Urinary bladder (tissue), 4 donors: ENCODE measurements around the gene HMCN1. TPM values are rescaled to one million over a fixed set of nuclear protein-coding genes. Genes with fewer than 3 reads are reported as not detected.

Experiments used
- DNase-seq: peaks from one replicate; pipeline ENCODE4 v3.0.0-alpha.2; 2015; ENCODE audit errors: extremely low spot score
- H3K27ac ChIP-seq: one replicate; pipeline ENCODE4 v1.5.1; 2013; ENCODE audit warnings: low read depth, mild to moderate bottlenecking, moderate library complexity
- H3K36me3 ChIP-seq: one replicate; pipeline ENCODE4 v1.6.1; 2013; ENCODE audit warnings: mild to moderate bottlenecking, moderate library complexity; ENCODE audit not compliant: insufficient read depth
- H3K4me1 ChIP-seq: one replicate; pipeline ENCODE4 v1.6.1; 2013; ENCODE audit warnings: mild to moderate bottlenecking, moderate library complexity; ENCODE audit not compliant: insufficient read depth
- H3K4me3 ChIP-seq: one replicate; pipeline ENCODE4 v1.5.1; 2013; ENCODE audit warnings: low read depth, low read length
- WGBS: extraction: QIAGEN DNeasy Blood & Tissue Kit; methylation state at CpG from one replicate; pipeline ENCODE4 v1.1.7; 2013; 5-methylcytosine and 5-hydroxymethylcytosine counted together
- polyA plus RNA-seq: library from polyadenylated mRNA; stranded (reverse); fragments of 200-250 nt; gene quantifications from one replicate; pipeline ENCODE4 v1.2.3, GENCODE V29; 2013
- total RNA-seq: library from RNA; depleted of rRNA; stranded (reverse); fragments of >200 nt; gene quantifications from one replicate; pipeline ENCODE4 v1.2.3, GENCODE V29; 2014
- donor health status: healthy with polysubstance abuse.
- donor health status: healthy.

Gene HMCN1
- total and polyA plus RNA-seq, 2 donors = 2.5 to 36.9 TPM

DNA sequence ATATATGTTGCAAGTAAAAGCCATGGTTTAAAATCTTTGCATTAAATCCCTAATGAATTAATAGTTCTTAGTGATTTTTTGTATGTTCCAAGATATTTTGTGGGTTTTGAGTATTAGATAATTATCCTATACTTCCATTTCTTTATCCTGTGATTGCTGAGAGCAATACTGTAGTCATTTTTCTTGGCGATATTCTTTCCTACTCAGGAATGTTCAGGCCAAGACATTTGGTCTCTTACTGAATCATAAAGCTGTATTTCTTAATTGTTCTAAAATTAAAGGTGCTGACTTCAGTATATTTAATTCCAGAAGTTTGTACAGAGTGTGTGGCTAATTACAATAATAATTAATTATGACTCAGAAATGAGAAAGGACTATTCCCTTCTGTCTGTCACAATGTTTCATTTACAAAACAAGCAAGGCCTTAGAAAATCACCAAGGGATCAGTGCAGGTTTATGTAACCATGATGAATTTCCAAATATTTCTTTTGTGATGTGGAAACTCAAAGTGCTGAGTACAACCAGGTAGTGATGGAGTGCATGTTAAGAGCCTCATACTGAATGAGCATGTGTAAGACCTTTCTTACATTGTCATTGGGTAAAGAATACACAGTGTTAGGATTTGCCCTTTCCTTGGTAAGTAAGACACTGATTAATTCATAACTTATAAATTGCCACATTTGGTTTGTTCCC, 161.2 kb downstream of the HMCN1 start:
- 88% methylated on average over 1 of the region's 1 CpG for WGBS
- Histone ChIP-seq H3K4me1 (no peaks in the 10 kb centered on the region), H3K4me3 (no peak overlapping the region), H3K27ac (no peak overlapping the region), H3K36me3 (no peaks in the 10 kb centered on the region)
- DNase-seq = no peak

DNA sequence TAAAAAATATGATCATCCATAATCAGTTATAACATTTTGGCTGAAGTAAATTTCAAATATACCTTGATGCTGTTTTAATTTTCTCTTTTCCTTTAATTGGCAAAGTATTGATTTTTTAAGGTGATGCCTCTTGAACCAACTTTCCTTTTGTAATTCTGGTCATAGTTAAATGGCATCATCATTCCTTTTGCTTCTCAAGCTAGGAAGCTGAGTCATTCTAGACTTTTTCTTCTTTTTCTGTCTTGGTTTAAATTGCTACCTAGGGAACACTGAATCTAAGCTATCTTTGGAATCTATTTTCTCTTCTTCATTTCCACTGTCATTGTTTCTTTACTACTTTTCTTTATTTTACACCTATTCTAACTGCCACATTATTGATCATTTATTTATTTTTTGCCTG, 162.7 kb downstream of the HMCN1 start:
- no peak overlapping the region for H3K4me3 ChIP-seq
- DNase-seq = no peak
- no peak overlapping the region for H3K27ac ChIP-seq
- no peaks in the 10 kb centered on the region for H3K36me3 ChIP-seq
- H3K4me1 ChIP-seq = no peaks in the 10 kb centered on the region

DNA sequence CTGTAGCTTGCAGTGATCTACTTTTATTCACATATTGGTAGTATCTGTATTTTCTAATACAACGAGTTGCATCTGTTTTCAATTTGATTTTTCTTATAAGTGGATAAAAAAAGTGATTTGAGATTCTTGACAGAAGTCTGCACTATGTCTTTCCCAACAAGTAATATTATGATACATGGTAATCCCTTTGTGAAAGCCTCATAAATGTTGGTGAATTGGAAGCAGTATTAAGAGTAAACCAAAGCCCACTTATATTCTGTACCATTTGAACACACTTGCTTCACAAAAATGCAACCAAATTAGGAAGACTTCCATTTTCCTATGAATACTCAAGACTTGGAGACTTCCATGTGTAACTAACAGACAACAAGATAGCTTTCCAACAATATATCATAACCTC, 172.0 kb downstream of the HMCN1 start:
- no peaks in the 10 kb centered on the region for H3K36me3 ChIP-seq
- 42% methylated on average over 1 of the region's 1 CpG for WGBS
- H3K4me3 ChIP-seq = no peak overlapping the region
- no peak overlapping the region for H3K27ac ChIP-seq
- no peaks in the 10 kb centered on the region for H3K4me1 ChIP-seq
- DNase-seq = no peak

DNA sequence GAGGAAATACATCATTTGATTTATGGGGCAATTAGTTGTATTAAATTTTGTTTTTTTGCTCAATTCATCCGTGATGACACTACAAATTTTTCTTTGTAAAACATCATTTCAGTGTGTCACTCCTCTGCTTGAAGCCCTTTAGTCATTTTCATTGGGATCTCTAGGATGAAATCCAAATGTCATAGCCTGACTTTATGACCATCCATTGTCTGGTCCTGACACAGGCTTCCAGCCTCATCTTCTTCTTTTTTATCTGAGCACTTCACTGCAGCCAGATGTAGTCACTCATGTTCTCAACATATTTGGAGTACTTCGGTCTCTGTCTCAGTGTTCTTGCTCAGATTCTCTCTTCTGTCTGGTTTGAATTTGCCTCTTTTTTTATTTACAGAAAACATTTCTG, 173.1 kb downstream of the HMCN1 start:
- Histone ChIP-seq H3K4me3 (no peak overlapping the region), H3K27ac (no peak overlapping the region), H3K4me1 (no peaks in the 10 kb centered on the region), H3K36me3 (no peaks in the 10 kb centered on the region)
- no peak for DNase-seq
- 59% methylated on average over 2 of the region's 2 CpGs for WGBS

DNA sequence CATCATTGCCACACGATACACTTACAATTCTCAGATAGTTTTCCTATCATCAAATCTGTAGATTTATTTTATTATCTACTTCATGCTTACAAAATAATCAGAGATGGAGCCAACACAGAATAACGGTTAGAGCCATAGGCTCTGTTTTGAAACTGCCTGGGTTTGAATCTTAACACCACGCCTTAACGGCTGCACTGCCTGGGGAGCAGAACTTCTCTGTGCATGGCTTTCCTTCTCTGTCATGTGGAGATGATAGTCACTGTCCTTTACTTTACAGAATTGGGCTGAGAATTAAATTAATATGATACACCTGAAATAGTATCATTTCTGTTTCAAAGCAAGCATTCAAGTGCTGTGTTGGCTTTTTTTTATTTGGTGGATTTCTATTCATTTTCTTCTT, 177.8 kb downstream of the HMCN1 start:
- 81% methylated on average over 4 of the region's 4 CpGs for WGBS
- H3K4me3 ChIP-seq = no peak overlapping the region
- H3K27ac ChIP-seq = no peak overlapping the region
- H3K36me3 ChIP-seq = no peaks in the 10 kb centered on the region
- DNase-seq = no peak
- no peaks in the 10 kb centered on the region for H3K4me1 ChIP-seq

DNA sequence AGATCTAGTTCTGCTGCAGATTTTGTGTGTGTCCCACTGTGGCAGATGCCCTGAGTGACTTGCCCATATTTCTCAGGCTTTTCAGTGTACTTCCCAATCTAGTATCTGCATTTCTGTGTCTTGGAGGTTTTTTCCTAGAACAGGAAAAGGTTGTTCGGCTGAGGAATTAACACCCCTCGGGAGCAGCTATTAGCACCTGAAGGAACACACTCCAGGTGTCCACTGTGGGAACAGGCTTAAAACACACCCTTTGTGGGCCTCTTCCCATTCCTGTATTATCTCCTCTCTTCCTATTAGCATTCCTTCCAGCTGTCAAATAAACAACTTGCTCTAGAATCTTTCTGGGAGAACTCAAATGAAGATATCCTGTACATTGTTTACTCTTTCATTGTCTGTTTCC, 178.3 kb downstream of the HMCN1 start:
- H3K4me3 ChIP-seq = no peak overlapping the region
- no peak for DNase-seq
- no peak overlapping the region for H3K27ac ChIP-seq
- 33% methylated on average over 2 of the region's 2 CpGs for WGBS
- H3K36me3 ChIP-seq = no peaks in the 10 kb centered on the region
- H3K4me1 ChIP-seq = no peaks in the 10 kb centered on the region

DNA sequence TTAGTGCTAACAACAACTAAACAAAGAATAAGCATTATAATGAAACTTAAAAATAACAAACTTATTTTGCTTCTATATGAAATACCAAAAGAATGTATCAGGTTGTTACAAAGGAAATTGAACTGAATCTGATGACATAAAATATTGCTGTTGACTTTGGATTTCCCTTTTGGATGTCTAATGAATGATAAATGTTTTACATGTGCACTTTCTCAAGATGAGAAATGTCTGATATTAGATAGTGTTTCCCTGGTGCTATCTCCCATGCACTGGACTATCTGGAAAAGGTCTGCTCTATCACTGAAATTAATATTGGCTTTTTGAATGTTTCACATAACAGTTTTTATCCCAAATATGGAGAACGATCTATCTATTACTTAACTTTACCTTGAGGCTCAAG, 179.9 kb downstream of the HMCN1 start:
- DNase-seq = no peak
- Histone ChIP-seq H3K27ac (no peak overlapping the region), H3K4me3 (no peak overlapping the region), H3K36me3 (no peaks in the 10 kb centered on the region), H3K4me1 (no peaks in the 10 kb centered on the region)
- 75% methylated on average over 1 of the region's 1 CpG for WGBS

DNA sequence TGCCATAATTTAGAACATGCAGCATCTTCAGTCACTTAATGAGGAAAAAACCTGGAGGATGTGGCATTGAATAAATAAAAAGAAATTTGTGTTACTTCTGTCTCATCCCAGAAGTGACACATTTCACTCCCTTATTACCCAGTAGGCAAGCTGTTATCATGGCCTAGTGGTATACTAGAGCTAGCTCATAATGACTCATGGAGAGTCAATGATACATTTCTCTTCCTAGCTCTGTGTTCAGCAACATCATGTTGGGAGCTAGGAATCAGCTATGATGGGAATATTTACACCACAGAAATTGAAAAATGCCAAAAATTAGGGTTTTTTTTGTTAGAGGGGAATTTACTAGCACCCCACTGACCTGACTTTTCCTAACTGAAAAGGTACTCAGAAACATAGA, 182.7 kb downstream of the HMCN1 start:
- Histone ChIP-seq H3K36me3 (no peaks in the 10 kb centered on the region), H3K27ac (no peak overlapping the region), H3K4me1 (no peaks in the 10 kb centered on the region), H3K4me3 (no peak overlapping the region)
- no peak for DNase-seq

DNA sequence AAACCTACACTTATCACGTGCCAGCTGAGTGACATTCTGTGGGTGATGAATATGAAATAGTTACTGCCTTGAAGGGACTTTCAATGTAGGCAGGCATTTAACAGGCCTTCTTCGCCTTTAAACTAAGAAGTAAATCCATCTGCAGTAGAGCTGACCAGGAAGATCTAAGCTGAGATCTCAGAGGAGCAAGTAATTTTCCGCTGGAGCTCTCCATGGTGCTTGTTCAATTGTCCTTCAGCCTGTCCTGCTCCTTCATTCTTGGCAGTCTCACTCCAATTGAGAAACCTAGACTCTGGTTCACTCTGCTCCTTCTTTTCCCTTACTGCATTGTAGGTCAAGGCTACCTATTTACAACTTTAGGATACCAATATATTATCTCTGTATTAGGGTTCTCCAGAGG, 183.5 kb downstream of the HMCN1 start:
- no peak overlapping the region for H3K27ac ChIP-seq
- H3K36me3 ChIP-seq = no peaks in the 10 kb centered on the region
- no peak overlapping the region for H3K4me3 ChIP-seq
- H3K4me1 ChIP-seq = no peaks in the 10 kb centered on the region
- WGBS = 79% methylated on average over 3 of the region's 3 CpGs
- no peak for DNase-seq

DNA sequence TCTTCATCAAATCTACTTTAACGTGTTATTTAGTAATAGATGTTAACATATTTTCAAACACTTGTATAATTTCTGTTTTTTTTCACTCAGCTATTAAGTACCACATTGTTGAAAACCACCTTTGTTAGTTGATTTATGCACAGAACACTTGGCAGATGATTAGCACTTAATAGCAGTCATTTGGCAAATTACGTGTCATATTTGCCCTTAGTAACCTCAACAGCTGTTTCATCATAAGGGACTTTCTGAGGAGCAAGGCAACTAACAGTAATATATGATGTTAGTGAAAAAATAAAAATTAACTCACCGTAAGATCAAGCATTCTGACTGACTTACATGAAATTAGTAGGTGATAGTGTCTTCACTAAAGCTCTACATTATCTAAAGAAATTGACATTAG, 186.4 kb downstream of the HMCN1 start:
- no peaks in the 10 kb centered on the region for H3K36me3 ChIP-seq
- H3K4me1 ChIP-seq = no peaks in the 10 kb centered on the region
- WGBS = 81% methylated on average over 3 of the region's 3 CpGs
- H3K4me3 ChIP-seq = no peak overlapping the region
- no peak overlapping the region for H3K27ac ChIP-seq
- DNase-seq = no peak

DNA sequence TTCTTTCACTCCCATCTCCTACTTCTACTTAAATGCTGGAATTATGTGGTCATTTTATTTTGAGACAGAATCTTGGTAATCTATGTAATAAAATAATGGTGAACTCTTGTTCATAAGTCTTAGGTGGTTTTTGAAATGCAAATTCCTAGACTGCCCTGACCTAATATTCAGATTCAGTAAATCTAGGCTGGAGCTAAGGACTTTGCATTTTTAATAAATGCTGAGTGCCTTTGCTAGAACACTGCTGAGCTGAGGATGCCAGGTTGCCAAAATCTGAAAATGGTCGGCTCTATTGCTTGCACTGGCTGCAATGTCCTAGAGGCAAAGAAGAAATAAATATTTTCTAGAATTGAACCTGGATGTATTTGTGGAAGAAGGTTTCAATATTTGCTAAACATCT, 187.4 kb downstream of the HMCN1 start:
- no peaks in the 10 kb centered on the region for H3K36me3 ChIP-seq
- no peak overlapping the region for H3K4me3 ChIP-seq
- no peaks in the 10 kb centered on the region for H3K4me1 ChIP-seq
- WGBS = 93% methylated on average over 1 of the region's 1 CpG
- no peak for DNase-seq
- H3K27ac ChIP-seq = no peak overlapping the region

DNA sequence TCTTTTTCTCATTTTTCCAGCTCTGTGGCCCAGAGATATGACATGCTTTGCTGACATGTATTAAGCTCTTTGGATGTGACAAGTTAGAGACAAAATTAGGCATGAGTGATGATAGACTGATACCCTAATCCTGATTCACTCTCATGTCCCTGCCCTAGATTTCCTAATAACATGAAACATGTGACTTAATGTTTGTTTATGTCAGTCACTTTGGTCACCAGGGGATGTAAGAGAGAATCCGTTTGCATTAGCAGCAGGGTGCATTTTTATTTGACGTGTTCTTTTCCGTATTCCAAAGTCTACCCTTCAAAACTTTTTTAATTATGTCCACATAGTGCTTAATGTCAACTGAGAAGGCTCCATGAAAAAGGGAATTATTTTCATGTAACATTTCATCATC, 192.4 kb downstream of the HMCN1 start:
- no peak for DNase-seq
- Histone ChIP-seq H3K27ac (no peak overlapping the region), H3K4me3 (no peak overlapping the region), H3K4me1 (no peaks in the 10 kb centered on the region), H3K36me3 (no peaks in the 10 kb centered on the region)
- WGBS = 38% methylated on average over 3 of the region's 3 CpGs

DNA sequence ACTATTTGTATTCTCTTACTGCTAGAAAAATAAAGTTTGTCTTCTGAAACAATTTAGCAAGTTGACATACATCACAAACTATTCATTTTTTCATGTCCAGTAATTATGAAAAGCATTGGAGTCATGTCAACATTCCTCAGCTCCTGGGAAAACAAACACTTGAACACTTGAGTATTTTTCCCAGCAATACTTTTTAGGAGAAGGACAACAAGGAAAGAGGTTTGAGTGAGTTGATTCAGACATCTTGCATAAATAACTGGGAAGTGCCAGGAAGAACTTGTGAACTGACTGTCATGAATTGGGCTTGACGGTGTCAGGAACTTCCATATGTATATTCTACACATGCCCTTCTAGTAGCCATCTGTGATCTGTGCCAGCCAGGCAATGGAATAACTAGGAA, 195.6 kb downstream of the HMCN1 start:
- Histone ChIP-seq H3K4me1 (no peaks in the 10 kb centered on the region), H3K4me3 (no peak overlapping the region), H3K27ac (no peak overlapping the region), H3K36me3 (no peaks in the 10 kb centered on the region)
- DNase-seq = no peak
- WGBS = 90% methylated on average over 1 of the region's 1 CpG

DNA sequence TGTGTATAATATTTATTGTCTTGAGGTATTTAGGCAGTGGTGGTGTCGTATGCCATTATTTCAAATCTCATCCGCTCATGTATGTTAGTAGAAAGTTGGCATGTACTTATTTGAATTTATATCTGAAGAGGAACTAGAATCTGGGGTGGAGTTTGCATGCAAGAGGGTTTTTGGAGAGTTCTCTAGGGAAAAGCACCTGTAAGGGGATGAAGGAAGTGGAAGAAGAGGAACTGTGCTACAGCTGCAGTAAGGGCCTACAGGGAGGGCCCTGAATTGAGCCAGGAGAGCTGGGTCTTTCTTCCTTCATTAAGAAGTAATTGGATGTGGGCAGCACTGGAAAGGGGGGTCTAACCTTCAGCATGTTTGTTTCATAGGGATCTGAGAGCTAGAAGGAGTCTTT, 197.2 kb downstream of the HMCN1 start:
- DNase-seq = no peak
- Histone ChIP-seq H3K27ac (no peak overlapping the region), H3K4me3 (no peak overlapping the region), H3K4me1 (no peaks in the 10 kb centered on the region), H3K36me3 (no peaks in the 10 kb centered on the region)
- WGBS = over 99% methylated on average over 2 of the region's 2 CpGs

DNA sequence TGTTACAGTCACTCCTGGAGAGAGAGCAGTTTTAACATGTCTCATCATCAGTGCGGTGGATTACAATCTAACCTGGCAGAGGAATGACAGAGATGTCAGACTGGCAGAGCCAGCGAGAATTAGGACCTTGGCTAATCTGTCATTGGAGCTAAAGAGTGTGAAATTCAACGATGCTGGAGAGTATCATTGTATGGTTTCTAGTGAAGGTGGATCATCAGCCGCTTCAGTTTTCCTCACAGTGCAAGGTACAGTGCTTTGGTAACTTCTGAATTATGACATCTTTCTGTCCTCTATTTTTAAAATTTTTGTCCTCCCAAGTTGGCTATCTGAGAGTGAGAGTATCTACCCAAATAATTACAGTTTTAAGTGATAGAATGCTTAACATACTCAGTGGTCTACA, 199.4 kb downstream of the HMCN1 start:
- no peaks in the 10 kb centered on the region for H3K36me3 ChIP-seq
- no peaks in the 10 kb centered on the region for H3K4me1 ChIP-seq
- DNase-seq = no peak
- WGBS = 94% methylated on average over 4 of the region's 4 CpGs
- H3K27ac ChIP-seq = no peak overlapping the region
- H3K4me3 ChIP-seq = no peak overlapping the region
